VCaP (cell line): ENCODE results near the gene KRTAP10-3.

ENCODE experiments used
- H3K27ac ChIP-seq: fragments of 450-650 bp; 2 replicates; pipeline ENCODE4 v1.5.1; 2017
- CTCF ChIP-seq: fragments of 450-650 bp; conservative IDR thresholded peaks from 2 replicates; pipeline ENCODE4 v1.5.1; 2017; ENCODE audit warnings: mild to moderate bottlenecking, moderate library complexity

The KRTAP10-3 gene

GRCh38 chr21:44519346-44520325 lies 39.0 kb downstream of the KRTAP10-3 start:
- no peak overlapping the region for H3K27ac ChIP-seq
- TF ChIP-seq CTCF, result no peak

- H3K27ac ChIP-seq, result no peak overlapping the region
- TF ChIP-seq CTCF, result no peak
Measured at GRCh38 chr21:44518686-44519085, 39.9 kb downstream of the KRTAP10-3 start.

- TF ChIP-seq CTCF, result no peak
- no peak overlapping the region for H3K27ac ChIP-seq
Measured at GRCh38 chr21:44517175-44517899, 41.3 kb downstream of the KRTAP10-3 start.

GRCh38 chr21:44516828-44517174 lies 41.8 kb downstream of the KRTAP10-3 start:
- no peak overlapping the region for H3K27ac ChIP-seq
- TF ChIP-seq CTCF, result no peak

GRCh38 chr21:44516342-44516741 lies 42.3 kb downstream of the KRTAP10-3 start:
- no peak for TF ChIP-seq CTCF

GRCh38 chr21:44515359-44516165 lies 43.0 kb downstream of the KRTAP10-3 start:
- TF ChIP-seq CTCF, result no peak
- H3K27ac ChIP-seq, result no peak overlapping the region

More at GRCh38 chr21:44516342-44516741, 42.3 kb downstream of the KRTAP10-3 start:
- no peak overlapping the region for H3K27ac ChIP-seq
